Astrocyte (in vitro differentiated cells and primary cell): ENCODE measurements around the gene SLC35F1. TPM values are rescaled to one million over a fixed set of nuclear protein-coding genes. Genes with fewer than 3 reads are reported as not detected.

Experiments
- DNase-seq: peaks from one replicate; pipeline ENCODE4 v3.0.0-alpha.2; 2010; ENCODE audit warnings: low read depth
- FAIRE-seq: peaks from 2 replicates; lab custom pipeline; 2011; peaks lifted over from hg19 to GRCh38; lab: Jason Lieb, UNC
- H2AFZ ChIP-seq: 2 replicates; pipeline ENCODE4 v1.6.0; 2012; ENCODE audit warnings: low read depth, low read length, inconsistent platforms
- H3K27ac ChIP-seq: 2 replicates; pipeline ENCODE4 v1.5.1; 2011; ENCODE audit warnings: low read depth, low read length, inconsistent platforms
- H3K27me3 ChIP-seq: 2 replicates; pipeline ENCODE4 v1.6.0; 2011; ENCODE audit warnings: low read length, inconsistent platforms; ENCODE audit not compliant: insufficient read depth
- H3K36me3 ChIP-seq: 2 replicates; pipeline ENCODE4 v1.5.1; 2011; ENCODE audit warnings: low read length, inconsistent platforms; ENCODE audit not compliant: insufficient read depth
- H3K4me1 ChIP-seq: 2 replicates; pipeline ENCODE4 v1.5.1; 2011; ENCODE audit warnings: low read length, inconsistent platforms; ENCODE audit not compliant: insufficient read depth
- H3K4me2 ChIP-seq: 2 replicates; pipeline ENCODE4 v1.6.0; 2012; ENCODE audit warnings: low read length, inconsistent platforms
- H3K4me3 ChIP-seq: 2 replicates; pipeline ENCODE4 v1.5.1; 2011; ENCODE audit warnings: low read depth, mild to moderate bottlenecking, low read length, inconsistent platforms; ENCODE audit not compliant: insufficient read depth
- H3K79me2 ChIP-seq: 2 replicates; pipeline ENCODE4 v1.6.0; 2012; ENCODE audit warnings: mild to moderate bottlenecking, low read length, inconsistent platforms; ENCODE audit not compliant: insufficient read depth
- H3K9ac ChIP-seq: 2 replicates; pipeline ENCODE4 v1.6.0; 2012; ENCODE audit warnings: mild to moderate bottlenecking, low read length, inconsistent platforms
- H3K9me3 ChIP-seq: 2 replicates; pipeline ENCODE4 v1.5.1; 2012; ENCODE audit warnings: low read depth, mild to moderate bottlenecking, low read length, inconsistent platforms; ENCODE audit not compliant: insufficient read depth
- H4K20me1 ChIP-seq: 2 replicates; pipeline ENCODE4 v1.6.0; 2012; ENCODE audit warnings: low read length, inconsistent platforms; ENCODE audit not compliant: insufficient read depth
- H3K27ac Mint-ChIP-seq: one replicate; pipeline ENCODE4 v1.8.0; 2021; ENCODE audit warnings: mild to moderate bottlenecking, mixed read lengths; ENCODE audit not compliant: unreplicated experiment
- H3K27me3 Mint-ChIP-seq: one replicate; pipeline ENCODE4 v1.8.0; 2021; ENCODE audit warnings: low read depth, mixed read lengths; ENCODE audit not compliant: unreplicated experiment
- H3K36me3 Mint-ChIP-seq: one replicate; pipeline ENCODE4 v1.8.0; 2021; ENCODE audit warnings: low read depth, mixed read lengths; ENCODE audit not compliant: unreplicated experiment
- H3K4me1 Mint-ChIP-seq: one replicate; pipeline ENCODE4 v1.8.0; 2021; ENCODE audit warnings: low read depth, mixed read lengths; ENCODE audit not compliant: unreplicated experiment
- H3K4me3 Mint-ChIP-seq: one replicate; pipeline ENCODE4 v1.8.0; 2021; ENCODE audit warnings: mild to moderate bottlenecking, moderate library complexity, mixed read lengths; ENCODE audit not compliant: unreplicated experiment
- H3K9me3 Mint-ChIP-seq: one replicate; pipeline ENCODE4 v1.8.0; 2021; ENCODE audit warnings: mild to moderate bottlenecking, mixed read lengths; ENCODE audit not compliant: unreplicated experiment
- CTCF ChIP-seq: IDR thresholded peaks from 2 replicates; pipeline ENCODE4 v1.5.1; 2011; ENCODE audit warnings: low read depth, mild to moderate bottlenecking, inconsistent platforms, low read length, moderate library complexity; ENCODE audit not compliant: insufficient read depth
- EZH2 ChIP-seq: IDR thresholded peaks from 2 replicates; pipeline ENCODE4 v1.6.1; 2012; ENCODE audit warnings: mild to moderate bottlenecking, low read length, inconsistent platforms; ENCODE audit not compliant: insufficient read depth
- total RNA-seq: library from RNA; stranded (reverse); gene quantifications from 2 replicates; pipeline ENCODE4 v1.2.1, GENCODE V29; 2021

Gene SLC35F1
- total RNA-seq, 1 donor from 2014 or later: 1.0 TPM

DNA sequence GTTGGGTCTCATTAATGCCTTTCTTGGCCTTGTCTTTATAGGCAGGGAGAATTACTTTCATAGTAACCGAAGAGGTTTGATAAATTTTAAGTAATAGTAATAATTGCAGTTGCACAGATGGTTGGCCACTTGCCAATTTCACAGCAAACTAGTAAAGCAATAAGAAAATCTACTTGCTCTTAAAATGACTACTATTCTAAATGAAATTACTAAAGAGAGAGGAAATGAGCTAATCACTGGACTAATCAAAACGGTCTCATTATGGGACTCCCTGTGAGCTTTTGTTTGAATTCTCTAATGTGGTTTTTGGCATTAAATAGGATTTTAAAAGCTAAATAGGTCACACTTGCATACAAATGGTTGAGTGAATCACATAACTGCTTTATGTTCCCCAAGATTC lies 413.6 kb downstream of the SLC35F1 start:
- H3K4me3 Mint-ChIP-seq: no peak overlapping the region
- H3K4me3 ChIP-seq: no peak overlapping the region
- H3K27me3 Mint-ChIP-seq: no peaks in the 10 kb centered on the region
- no peak overlapping the region for H3K9ac ChIP-seq
- no peaks in the 10 kb centered on the region for H3K36me3 Mint-ChIP-seq
- no peak overlapping the region for H3K4me2 ChIP-seq
- FAIRE-seq (no peak), DNase-seq (peak; percentile 6)
- no peak overlapping the region for H2AFZ ChIP-seq
- H3K27me3 ChIP-seq: no peaks in the 10 kb centered on the region
- no peaks in the 10 kb centered on the region for H3K9me3 ChIP-seq
- H3K27ac ChIP-seq: no peak overlapping the region
- no peaks in the 10 kb centered on the region for H3K4me1 Mint-ChIP-seq
- H3K36me3 ChIP-seq: no peaks in the 10 kb centered on the region
- TF ChIP-seq CTCF (no peak), EZH2 (no peak)
- no peak overlapping the region for H3K27ac Mint-ChIP-seq
- no peaks in the 10 kb centered on the region for H3K9me3 Mint-ChIP-seq
- no peaks in the 10 kb centered on the region for H3K4me1 ChIP-seq
- no peaks in the 10 kb centered on the region for H4K20me1 ChIP-seq
- no peaks in the 10 kb centered on the region for H3K79me2 ChIP-seq

- H3K36me3 ChIP-seq: no peaks in the 10 kb centered on the region
- no peak overlapping the region for H3K9ac ChIP-seq
- H3K4me3 ChIP-seq: no peak overlapping the region
- H3K4me1 ChIP-seq: no peaks in the 10 kb centered on the region
- no peaks in the 10 kb centered on the region for H3K27me3 Mint-ChIP-seq
- H3K27me3 ChIP-seq: no peaks in the 10 kb centered on the region
- FAIRE-seq (no peak), DNase-seq (no peak)
- no peak for TF ChIP-seq CTCF
- H2AFZ ChIP-seq: no peak overlapping the region
- no peaks in the 10 kb centered on the region for H3K4me1 Mint-ChIP-seq
- no peaks in the 10 kb centered on the region for H3K36me3 Mint-ChIP-seq
- H3K27ac ChIP-seq: no peak overlapping the region
- no peaks in the 10 kb centered on the region for H3K79me2 ChIP-seq
- no peak overlapping the region for H3K4me2 ChIP-seq
- H3K27ac Mint-ChIP-seq: no peak overlapping the region
- no peak overlapping the region for H3K4me3 Mint-ChIP-seq
- H4K20me1 ChIP-seq: no peaks in the 10 kb centered on the region
- H3K9me3 Mint-ChIP-seq: peaks cover 3% of the 10 kb centered on the region
- no peaks in the 10 kb centered on the region for H3K9me3 ChIP-seq
Measured at GRCh38 chr6:118324116-118324515, 417.1 kb downstream of the SLC35F1 start.

DNA sequence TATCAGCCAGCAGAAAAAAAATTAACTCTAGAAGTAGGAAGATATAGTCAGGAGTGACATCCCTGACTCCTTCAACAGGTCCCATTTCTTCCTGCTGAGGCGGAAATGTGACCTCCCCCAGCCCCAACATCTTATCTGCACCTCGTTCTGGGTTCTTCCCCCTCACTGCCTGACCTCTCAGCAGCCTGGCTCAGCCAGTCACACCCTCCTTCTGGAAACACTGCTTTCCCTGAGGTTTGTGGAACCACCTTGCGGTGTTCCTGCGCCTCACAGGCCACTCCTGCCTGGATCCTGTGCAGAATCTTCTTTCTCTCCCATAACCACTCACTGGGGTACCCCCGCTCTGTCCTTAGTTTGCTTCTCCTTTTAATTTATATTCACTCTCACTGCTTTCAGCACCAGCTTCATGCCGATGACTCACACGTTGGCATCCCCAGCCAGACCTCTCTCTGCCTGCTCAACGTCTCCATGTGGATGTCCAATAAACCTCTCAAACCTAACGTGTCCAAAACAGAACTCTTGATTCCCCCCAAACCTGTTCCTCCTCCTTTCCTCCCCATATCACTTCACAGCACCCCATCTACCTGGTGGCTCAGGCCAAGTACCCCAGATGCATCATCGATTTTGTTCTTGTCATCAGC lies 418.3 kb downstream of the SLC35F1 start:
- Histone ChIP-seq H4K20me1 (no peaks in the 10 kb centered on the region), H3K4me2 (no peak overlapping the region), H3K4me3 (no peak overlapping the region), H3K79me2 (no peaks in the 10 kb centered on the region), H2AFZ (no peak overlapping the region), H3K9me3 (no peaks in the 10 kb centered on the region), H3K9ac (no peak overlapping the region), H3K27ac (no peak overlapping the region), H3K4me1 (no peaks in the 10 kb centered on the region), H3K36me3 (no peaks in the 10 kb centered on the region), H3K27me3 (no peaks in the 10 kb centered on the region)
- H3K4me3 Mint-ChIP-seq: no peak overlapping the region
- H3K27me3 Mint-ChIP-seq: no peaks in the 10 kb centered on the region
- H3K27ac Mint-ChIP-seq: peak overlapping the region; percentile 10
- DNase-seq (peak; percentile 32), FAIRE-seq (no peak)
- H3K9me3 Mint-ChIP-seq: peaks cover 3% of the 10 kb centered on the region
- no peaks in the 10 kb centered on the region for H3K36me3 Mint-ChIP-seq
- TF ChIP-seq EZH2: no peak
- TF ChIP-seq CTCF: no peak
- no peaks in the 10 kb centered on the region for H3K4me1 Mint-ChIP-seq
